ENCODE measurements around the gene CTDSPL. TPM values are rescaled to one million over a fixed set of nuclear protein-coding genes. Genes with fewer than 3 reads are reported as not detected.

Gene CTDSPL
- total and polyA plus RNA-seq, 2 of the 8 experiments (the other 6 are each of a cell fraction or from before 2014, with no cell fraction given) = 20.3 to 42.2 TPM

DNA sequence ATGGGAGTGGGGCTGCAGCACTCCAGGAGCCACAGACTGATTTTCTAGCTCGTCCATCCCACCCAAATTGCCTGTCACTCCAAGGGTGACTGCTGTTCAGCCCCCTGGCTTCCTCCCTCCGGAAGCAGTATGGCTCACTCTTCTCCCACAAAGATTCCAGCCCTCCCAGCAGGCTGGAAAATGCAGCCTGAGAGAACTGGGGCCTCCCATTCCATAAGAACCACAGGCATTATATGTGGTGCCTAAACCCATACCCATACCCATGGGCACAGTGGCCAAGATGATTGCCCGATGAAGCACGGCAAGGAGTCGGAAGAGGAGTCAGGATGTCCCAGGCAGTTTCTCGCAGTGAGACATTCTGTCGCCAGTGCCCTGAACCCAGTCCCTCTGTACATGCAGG is 122.9 kb downstream of the CTDSPL start (continued):
- TF ChIP-seq CEBPB (IDR thresholded peaks at IDR 0.05; ENCODE audit: low read depth, low read length) = no peak
- TF ChIP-seq TAF1 (IDR thresholded peaks at IDR 0.05; ENCODE audit: low read depth, low read length) = no peak
- no peak for TF ChIP-seq CHD1 (IDR thresholded peaks at IDR 0.05; ENCODE audit: low read depth, low read length)
- TF ChIP-seq, protein P1, sequence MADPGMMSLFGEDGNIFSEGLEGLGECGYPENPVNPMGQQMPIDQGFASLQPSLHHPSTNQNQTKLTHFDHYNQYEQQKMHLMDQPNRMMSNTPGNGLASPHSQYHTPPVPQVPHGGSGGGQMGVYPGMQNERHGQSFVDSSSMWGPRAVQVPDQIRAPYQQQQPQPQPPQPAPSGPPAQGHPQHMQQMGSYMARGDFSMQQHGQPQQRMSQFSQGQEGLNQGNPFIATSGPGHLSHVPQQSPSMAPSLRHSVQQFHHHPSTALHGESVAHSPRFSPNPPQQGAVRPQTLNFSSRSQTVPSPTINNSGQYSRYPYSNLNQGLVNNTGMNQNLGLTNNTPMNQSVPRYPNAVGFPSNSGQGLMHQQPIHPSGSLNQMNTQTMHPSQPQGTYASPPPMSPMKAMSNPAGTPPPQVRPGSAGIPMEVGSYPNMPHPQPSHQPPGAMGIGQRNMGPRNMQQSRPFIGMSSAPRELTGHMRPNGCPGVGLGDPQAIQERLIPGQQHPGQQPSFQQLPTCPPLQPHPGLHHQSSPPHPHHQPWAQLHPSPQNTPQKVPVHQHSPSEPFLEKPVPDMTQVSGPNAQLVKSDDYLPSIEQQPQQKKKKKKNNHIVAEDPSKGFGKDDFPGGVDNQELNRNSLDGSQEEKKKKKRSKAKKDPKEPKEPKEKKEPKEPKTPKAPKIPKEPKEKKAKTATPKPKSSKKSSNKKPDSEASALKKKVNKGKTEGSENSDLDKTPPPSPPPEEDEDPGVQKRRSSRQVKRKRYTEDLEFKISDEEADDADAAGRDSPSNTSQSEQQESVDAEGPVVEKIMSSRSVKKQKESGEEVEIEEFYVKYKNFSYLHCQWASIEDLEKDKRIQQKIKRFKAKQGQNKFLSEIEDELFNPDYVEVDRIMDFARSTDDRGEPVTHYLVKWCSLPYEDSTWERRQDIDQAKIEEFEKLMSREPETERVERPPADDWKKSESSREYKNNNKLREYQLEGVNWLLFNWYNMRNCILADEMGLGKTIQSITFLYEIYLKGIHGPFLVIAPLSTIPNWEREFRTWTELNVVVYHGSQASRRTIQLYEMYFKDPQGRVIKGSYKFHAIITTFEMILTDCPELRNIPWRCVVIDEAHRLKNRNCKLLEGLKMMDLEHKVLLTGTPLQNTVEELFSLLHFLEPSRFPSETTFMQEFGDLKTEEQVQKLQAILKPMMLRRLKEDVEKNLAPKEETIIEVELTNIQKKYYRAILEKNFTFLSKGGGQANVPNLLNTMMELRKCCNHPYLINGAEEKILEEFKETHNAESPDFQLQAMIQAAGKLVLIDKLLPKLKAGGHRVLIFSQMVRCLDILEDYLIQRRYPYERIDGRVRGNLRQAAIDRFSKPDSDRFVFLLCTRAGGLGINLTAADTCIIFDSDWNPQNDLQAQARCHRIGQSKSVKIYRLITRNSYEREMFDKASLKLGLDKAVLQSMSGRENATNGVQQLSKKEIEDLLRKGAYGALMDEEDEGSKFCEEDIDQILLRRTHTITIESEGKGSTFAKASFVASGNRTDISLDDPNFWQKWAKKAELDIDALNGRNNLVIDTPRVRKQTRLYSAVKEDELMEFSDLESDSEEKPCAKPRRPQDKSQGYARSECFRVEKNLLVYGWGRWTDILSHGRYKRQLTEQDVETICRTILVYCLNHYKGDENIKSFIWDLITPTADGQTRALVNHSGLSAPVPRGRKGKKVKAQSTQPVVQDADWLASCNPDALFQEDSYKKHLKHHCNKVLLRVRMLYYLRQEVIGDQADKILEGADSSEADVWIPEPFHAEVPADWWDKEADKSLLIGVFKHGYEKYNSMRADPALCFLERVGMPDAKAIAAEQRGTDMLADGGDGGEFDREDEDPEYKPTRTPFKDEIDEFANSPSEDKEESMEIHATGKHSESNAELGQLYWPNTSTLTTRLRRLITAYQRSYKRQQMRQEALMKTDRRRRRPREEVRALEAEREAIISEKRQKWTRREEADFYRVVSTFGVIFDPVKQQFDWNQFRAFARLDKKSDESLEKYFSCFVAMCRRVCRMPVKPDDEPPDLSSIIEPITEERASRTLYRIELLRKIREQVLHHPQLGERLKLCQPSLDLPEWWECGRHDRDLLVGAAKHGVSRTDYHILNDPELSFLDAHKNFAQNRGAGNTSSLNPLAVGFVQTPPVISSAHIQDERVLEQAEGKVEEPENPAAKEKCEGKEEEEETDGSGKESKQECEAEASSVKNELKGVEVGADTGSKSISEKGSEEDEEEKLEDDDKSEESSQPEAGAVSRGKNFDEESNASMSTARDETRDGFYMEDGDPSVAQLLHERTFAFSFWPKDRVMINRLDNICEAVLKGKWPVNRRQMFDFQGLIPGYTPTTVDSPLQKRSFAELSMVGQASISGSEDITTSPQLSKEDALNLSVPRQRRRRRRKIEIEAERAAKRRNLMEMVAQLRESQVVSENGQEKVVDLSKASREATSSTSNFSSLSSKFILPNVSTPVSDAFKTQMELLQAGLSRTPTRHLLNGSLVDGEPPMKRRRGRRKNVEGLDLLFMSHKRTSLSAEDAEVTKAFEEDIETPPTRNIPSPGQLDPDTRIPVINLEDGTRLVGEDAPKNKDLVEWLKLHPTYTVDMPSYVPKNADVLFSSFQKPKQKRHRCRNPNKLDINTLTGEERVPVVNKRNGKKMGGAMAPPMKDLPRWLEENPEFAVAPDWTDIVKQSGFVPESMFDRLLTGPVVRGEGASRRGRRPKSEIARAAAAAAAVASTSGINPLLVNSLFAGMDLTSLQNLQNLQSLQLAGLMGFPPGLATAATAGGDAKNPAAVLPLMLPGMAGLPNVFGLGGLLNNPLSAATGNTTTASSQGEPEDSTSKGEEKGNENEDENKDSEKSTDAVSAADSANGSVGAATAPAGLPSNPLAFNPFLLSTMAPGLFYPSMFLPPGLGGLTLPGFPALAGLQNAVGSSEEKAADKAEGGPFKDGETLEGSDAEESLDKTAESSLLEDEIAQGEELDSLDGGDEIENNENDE (IDR thresholded peaks at IDR 0.05; ENCODE audit: insufficient replicate concordance, low read length) = no peak
- TF ChIP-seq SRF (IDR thresholded peaks at IDR 0.05; ENCODE audit: low read depth, low read length) = no peak
